DMS79 (cell line): Measurements from ENCODE around the gene SUPT5H.

Experiments used
- DNase-seq: peaks from one replicate; lab custom pipeline; 2025; lab: John Stamatoyannopoulos, UW

Gene SUPT5H

DNA sequence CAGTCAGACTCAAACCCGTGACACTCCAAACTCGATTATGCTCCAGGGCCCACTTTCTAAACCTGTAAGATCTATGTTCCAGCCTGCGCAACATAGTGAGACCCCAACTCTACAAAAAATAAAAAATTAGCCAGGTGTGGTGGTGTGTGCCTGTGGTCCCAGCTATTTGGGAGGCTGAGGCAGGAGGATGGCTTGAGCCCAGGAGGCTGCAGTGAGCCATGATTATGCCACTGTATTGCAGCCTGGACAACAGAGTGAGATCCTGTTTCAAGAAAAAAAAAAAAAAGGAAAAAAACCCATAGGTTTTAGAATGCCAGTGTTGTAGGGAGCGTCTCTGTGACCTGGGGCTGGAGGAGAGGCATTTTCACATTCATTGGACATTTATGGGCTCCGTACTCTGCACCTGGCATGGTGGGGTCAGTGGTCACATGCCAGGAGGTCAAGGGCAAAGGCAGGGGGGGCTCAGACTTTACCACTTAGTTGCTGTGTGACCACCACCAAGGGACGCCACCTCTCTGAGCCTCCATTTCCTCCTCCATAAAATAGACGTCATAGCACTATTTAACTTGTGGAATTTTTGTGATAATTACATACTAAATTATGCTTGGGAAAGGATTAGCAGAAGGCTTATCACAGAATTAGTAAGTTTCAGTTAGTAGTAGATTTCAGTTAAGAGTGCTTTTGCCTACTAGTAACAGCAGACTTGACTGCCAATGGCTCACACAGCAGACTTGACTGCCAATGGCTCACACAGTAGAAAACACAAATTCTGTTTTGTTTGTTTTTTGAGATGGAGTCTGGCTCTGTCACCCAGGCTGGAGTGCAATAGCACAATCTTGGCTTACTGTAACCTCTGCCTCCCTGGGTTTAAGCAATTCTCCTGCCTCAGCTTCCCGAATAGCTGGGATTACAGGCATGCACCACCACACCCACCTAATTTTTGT, 75.4 kb downstream of the SUPT5H start:
- no peak for DNase-seq

DNA sequence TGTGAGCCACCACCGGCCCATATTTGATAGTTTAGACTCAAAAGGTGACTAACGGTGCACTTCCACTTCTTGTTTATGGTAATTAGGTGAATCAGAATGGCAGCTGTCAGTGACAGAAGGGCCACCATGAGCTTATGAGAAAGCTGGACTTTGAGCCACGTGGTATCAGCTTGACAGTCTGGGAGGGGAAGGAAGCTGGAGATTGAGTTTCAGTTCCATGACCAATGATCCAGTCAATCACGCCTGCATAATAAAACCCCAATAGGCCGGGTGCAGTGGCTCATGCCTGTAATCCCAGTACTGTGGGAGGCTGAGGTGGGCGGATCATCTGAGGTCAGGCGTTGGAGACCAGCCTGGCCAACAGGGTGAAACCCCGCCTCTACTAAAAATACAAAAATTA, 79.1 kb downstream of the SUPT5H start:
- DNase-seq: no peak

DNA sequence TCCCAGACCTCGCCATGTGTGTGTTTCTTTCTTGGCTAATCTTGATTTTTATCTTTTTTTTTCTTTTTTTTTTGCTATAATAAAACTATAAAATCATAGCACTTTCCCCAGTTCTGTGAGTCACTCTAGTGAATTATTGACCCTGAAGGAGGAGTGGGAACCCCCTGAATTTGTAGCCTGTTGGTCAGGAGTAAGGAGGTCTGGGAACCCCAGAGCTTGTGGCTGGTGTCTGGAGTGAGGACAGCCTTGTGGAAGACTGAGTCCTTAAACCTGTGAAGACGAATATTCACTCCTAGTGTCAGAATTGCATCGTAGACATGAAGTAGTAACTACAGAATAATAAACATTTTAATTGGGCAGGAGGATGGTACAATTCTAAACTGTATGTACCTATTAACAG, 79.8 kb downstream of the SUPT5H start:
- DNase-seq: no peak
